Breast epithelium (tissue), 4 donors: Measurements from ENCODE around the gene CHRNE. TPM values are rescaled to one million over a fixed set of nuclear protein-coding genes. Genes with fewer than 3 reads are reported as not detected.
"Not testable (repeated sequence)": the region's sequence is repeated elsewhere in the genome, so short reads cannot be mapped to it uniquely, and the experiment has no call there.

Experiments used
- DNase-seq, 2 donors: peaks; one replicate each; pipeline ENCODE4 v3.0.0-alpha.2; 2019; ENCODE audit warnings: low spot score in 2 of 2
- H3K27ac ChIP-seq, 2 donors: fragments of 200-600 bp; sonication (generic) in 1 of 2; one replicate each; pipeline ENCODE4 v1.5.1; 2016 to 2019; ENCODE audit warnings: mild to moderate bottlenecking in 1 of 2
- H3K27me3 ChIP-seq, 2 donors: fragments of 200-600 bp; sonication (generic) in 1 of 2; one replicate each; pipeline versions ENCODE4 v1.5.1 to v1.6.0; 2017 to 2019; ENCODE audit warnings: control low read depth in 1 of 2, mild to moderate bottlenecking in 1 of 2
- H3K36me3 ChIP-seq: fragments of 200-600 bp; one replicate; pipeline ENCODE4 v1.5.1; 2019
- H3K4me1 ChIP-seq, 2 donors: fragments of 200-600 bp; sonication (generic); one replicate each; pipeline ENCODE4 v1.5.1; 2016 to 2019; ENCODE audit warnings: control low read depth in 1 of 2
- H3K4me3 ChIP-seq, 3 donors: fragments of 200-600 bp; sonication (generic); 1 replicate in 2 of 3; 2 replicates in 1 of 3; pipeline ENCODE4 v1.5.1; 2016 to 2019; ENCODE audit warnings: mild to moderate bottlenecking in 3 of 3, moderate library complexity in 2 of 3
- H3K9me3 ChIP-seq, 2 donors: fragments of 200-600 bp; sonication (generic) in 1 of 2; one replicate each; pipeline ENCODE4 v1.5.1; 2016 to 2019; ENCODE audit warnings: control low read depth in 1 of 2
- CTCF ChIP-seq, 3 donors: fragments of 450-650 bp; IDR thresholded peaks; one replicate each; pipeline ENCODE4 v1.5.1; 2016 to 2017; ENCODE audit warnings: antibody characterized with exemption in 3 of 3, mild to moderate bottlenecking in 3 of 3, moderate library complexity in 3 of 3
- POLR2A ChIP-seq: fragments of 450-650 bp; IDR thresholded peaks from one replicate; pipeline ENCODE4 v1.6.1; 2016; ENCODE audit warnings: antibody characterized with exemption, mild to moderate bottlenecking, moderate library complexity
- POLR2AphosphoS5 ChIP-seq, 3 donors: sonication (generic); formaldehyde crosslinking; IDR thresholded peaks; one replicate each; pipeline ENCODE4 v1.6.1; 2017; ENCODE audit warnings: antibody characterized with exemption in 3 of 3
- intact Hi-C: fragments of 100-400 bp; cut with DNase I; formaldehyde crosslinking; loops from one replicate; pipeline ENCODE4 v1.15.1; 2023; ENCODE audit warnings: low total_unique reads
- total RNA-seq, 3 donors: library from RNA; depleted of rRNA; stranded (reverse); fragments of >200 nt; gene quantifications; one replicate each; pipeline ENCODE4 v1.1.0, GENCODE V29; 2016

The CHRNE gene
- total RNA-seq, 3 donors from 2014 or later, result 0.16 to 2.0 (median 0.73) TPM

- H3K36me3 ChIP-seq, result no peaks in the 10 kb centered on the region
- H3K4me1 ChIP-seq, result no peaks in the 10 kb centered on the region
- H3K9me3 ChIP-seq, result no peaks in the 10 kb centered on the region
- intact Hi-C loops, result loop anchor here (10.0 kb wide), 1 partner anchor 76 kb away; the partner anchor contains the start of gene CAMTA2
- H3K27ac ChIP-seq, result peak overlapping the region; percentile 89 to 91
- no peak for TF ChIP-seq CTCF (IDR thresholded peaks at IDR 0.05)
- TF ChIP-seq POLR2A, result no peak
- no peak for TF ChIP-seq POLR2AphosphoS5 (IDR thresholded peaks at IDR 0.05)
- H3K27me3 ChIP-seq, result no peaks in the 10 kb centered on the region
- DNase-seq, result peak in 1 of 2 donors; percentile 81
- H3K4me3 ChIP-seq, result peak overlapping the region in 1 of 3 donors; percentile 15
Measured at GRCh38 chr17:4908301-4908700, 5.4 kb upstream of the CHRNE start.

GRCh38 chr17:4906642-4907041 lies 3.7 kb upstream of the CHRNE start:
- not testable (repeated sequence) for H3K4me3 ChIP-seq, H3K9me3 ChIP-seq, H3K27ac ChIP-seq, H3K27me3 ChIP-seq, H3K36me3 ChIP-seq, H3K4me1 ChIP-seq, DNase-seq
- intact Hi-C loops, result loop anchor here (10.0 kb wide), 1 partner anchor 78 kb away; the partner anchor contains the start of gene CAMTA2

- Histone ChIP-seq H3K27me3 (no peaks in the 10 kb centered on the region), H3K9me3 (no peaks in the 10 kb centered on the region), H3K4me1 (peaks cover 0 to 3% of the 10 kb centered on the region in 2 donors), H3K36me3 (no peaks in the 10 kb centered on the region), H3K4me3 (no peak overlapping the region), H3K27ac (peak overlapping the region; percentile 52 to 67)
- TF ChIP-seq POLR2A (no peak), CTCF (IDR thresholded peaks at IDR 0.05) (no peak), POLR2AphosphoS5 (IDR thresholded peaks at IDR 0.05) (no peak)
- intact Hi-C loops, result loop anchor here (10.0 kb wide), 1 partner anchor 82 kb away; the partner anchor contains the start of gene CAMTA2
- DNase-seq, result no peak
Measured at GRCh38 chr17:4902540-4902939, 358 bp downstream of the CHRNE start.

- H3K36me3 ChIP-seq, result peaks cover under 1% of the 10 kb centered on the region
- H3K4me1 ChIP-seq, result peaks cover 0 to 3% of the 10 kb centered on the region in 2 donors
- peak in 1 of 2 donors; percentile 50 for DNase-seq
- H3K4me3 ChIP-seq, result no peak overlapping the region
- no peak for TF ChIP-seq CTCF (IDR thresholded peaks at IDR 0.05)
- no peak for TF ChIP-seq POLR2AphosphoS5 (IDR thresholded peaks at IDR 0.05)
- H3K27me3 ChIP-seq, result no peaks in the 10 kb centered on the region
- no peaks in the 10 kb centered on the region for H3K9me3 ChIP-seq
- peak overlapping the region; percentile 52 to 67 for H3K27ac ChIP-seq
- intact Hi-C loops, result loop anchor here (10.0 kb wide), 1 partner anchor 83 kb away; the partner anchor contains the start of gene CAMTA2
Measured at GRCh38 chr17:4901648-4902344, 1.1 kb downstream of the CHRNE start.

- DNase-seq, result no peak
- TF ChIP-seq POLR2AphosphoS5 (IDR thresholded peaks at IDR 0.05) (no peak), CTCF (IDR thresholded peaks at IDR 0.05) (no peak), POLR2A (no peak)
- Histone ChIP-seq H3K4me3 (peak overlapping the region in 1 of 3 donors; percentile 73), H3K27ac (peak overlapping the region; percentile 34 to 52), H3K36me3 (peaks cover 6% of the 10 kb centered on the region), H3K9me3 (no peaks in the 10 kb centered on the region), H3K4me1 (peaks cover 0 to 3% of the 10 kb centered on the region in 2 donors), H3K27me3 (no peaks in the 10 kb centered on the region)
- intact Hi-C loops, result loop anchor here (10.0 kb wide), 1 partner anchor 84 kb away; the partner anchor contains the start of gene CAMTA2
Measured at GRCh38 chr17:4901108-4901647, 1.7 kb downstream of the CHRNE start.
